ENCODE measurements around the gene CDCA5. TPM values are rescaled to one million over a fixed set of nuclear protein-coding genes. Genes with fewer than 3 reads are reported as not detected.

Gene CDCA5
- 7.2 and 25.9 TPM in 2 replicates for total RNA-seq

GRCh38 chr11:65083834-65084597, at the start of gene CDCA5, which contains the start of gene ZFPL1:
Gene CDCA5, minus strand, starts transcription at chr11:65084040. Its CDS starts 62 bp downstream, at chr11:65083978.
Gene ZFPL1, plus strand, starts transcription at chr11:65084222. Its CDS starts 477 bp downstream, at chr11:65084699.

GRCh38 chr11:65121865-65122696, 38.2 kb upstream of the CDCA5 start, which contains the start of the genes FAU and MRPL49:
Gene FAU, minus strand, starts transcription at chr11:65122134. Its CDS starts 321 bp downstream, at chr11:65121813.
Gene MRPL49, plus strand, starts transcription at chr11:65122321. Its CDS starts 26 bp downstream, at chr11:65122347.

GRCh38 chr11:65117206-65118096, 33.6 kb upstream of the CDCA5 start, which contains the start of gene ZNHIT2:
Gene ZNHIT2, minus strand, starts transcription at chr11:65117701. Its CDS starts 48 bp downstream, at chr11:65117653.

GRCh38 chr11:65111744-65112545, 28.1 kb upstream of the CDCA5 start, which contains the start of gene TM7SF2:
Gene TM7SF2, plus strand, starts transcription at chr11:65111872. Its CDS starts 144 bp downstream, at chr11:65112016.

GRCh38 chr11:65095974-65096806, 12.3 kb upstream of the CDCA5 start, which contains the start of gene VPS51:
Gene VPS51, plus strand, starts transcription at chr11:65096214. Its CDS starts 37 bp downstream, at chr11:65096251.

GRCh38 chr11:65058419-65059054, 25.3 kb downstream of the CDCA5 start, which contains the start of gene NAALADL1:
Gene NAALADL1, minus strand, starts transcription at chr11:65058553. Its CDS starts 32 bp downstream, at chr11:65058521.

GRCh38 chr11:65040847-65041622, 42.8 kb downstream of the CDCA5 start, which contains the start of gene SAC3D1:
Gene SAC3D1, plus strand, starts transcription at chr11:65041210. Its CDS starts 83 bp downstream, at chr11:65041293.

Other genes with a start within 250 kb of the CDCA5 start
- gene CDC42BPG, start 239.4 kb downstream of the CDCA5 start, total RNA-seq, result 3.8 and 8.1 TPM in 2 replicates
- gene EHD1, start 205.4 kb downstream of the CDCA5 start, total RNA-seq, result 92.0 and 131 TPM in 2 replicates
- 16.2 and 18.5 TPM in 2 replicates for gene ATG2A, start 166.8 kb downstream of the CDCA5 start, total RNA-seq
- 16.4 and 28.7 TPM in 2 replicates for gene PPP2R5B, start 159.4 kb downstream of the CDCA5 start, total RNA-seq
- not detected in 2 replicates for gene GPHA2, start 148.1 kb downstream of the CDCA5 start, total RNA-seq
- gene MAJIN, start 111.9 kb downstream of the CDCA5 start, total RNA-seq, result not detected in 2 replicates
- 0.19 and 0.31 TPM in 2 replicates for gene BATF2, start 87.1 kb downstream of the CDCA5 start, total RNA-seq
- gene ARL2, start 69.9 kb downstream of the CDCA5 start, total RNA-seq, result 157 and 167 TPM in 2 replicates
- 18.7 and 21.1 TPM in 2 replicates for gene SNX15, start 56.6 kb downstream of the CDCA5 start, total RNA-seq
- 20.9 and 37.1 TPM in 2 replicates for gene SAC3D1, start 42.8 kb downstream of the CDCA5 start, total RNA-seq
- 13.0 and 32.8 TPM in 2 replicates for gene NAALADL1, start 25.5 kb downstream of the CDCA5 start, total RNA-seq
- 51.1 and 54.4 TPM in 2 replicates for gene ZFPL1, start 182 bp upstream of the CDCA5 start, total RNA-seq
- 185 and 355 TPM in 2 replicates for gene VPS51, start 12.2 kb upstream of the CDCA5 start, total RNA-seq
- gene TM7SF2, start 27.8 kb upstream of the CDCA5 start, total RNA-seq, result 9.6 and 18.6 TPM in 2 replicates
- 19.8 and 31.6 TPM in 2 replicates for gene ZNHIT2, start 33.7 kb upstream of the CDCA5 start, total RNA-seq
- gene FAU, start 38.1 kb upstream of the CDCA5 start, total RNA-seq, result 496 and 642 TPM in 2 replicates
- 57.9 and 90.9 TPM in 2 replicates for gene MRPL49, start 38.3 kb upstream of the CDCA5 start, total RNA-seq
- gene SYVN1, start 50.5 kb upstream of the CDCA5 start, total RNA-seq, result 16.4 and 16.6 TPM in 2 replicates
- gene SPDYC, start 86.2 kb upstream of the CDCA5 start, total RNA-seq, result not detected in 2 replicates
- gene CAPN1, start 97.9 kb upstream of the CDCA5 start, total RNA-seq, result 363 and 398 TPM in 2 replicates
- gene POLA2, start 177.9 kb upstream of the CDCA5 start, total RNA-seq, result 4.6 and 21.3 TPM in 2 replicates
- 22.4 and 27.5 TPM in 2 replicates for gene CDC42EP2, start 230.8 kb upstream of the CDCA5 start, total RNA-seq
- 23.7 and 26.5 TPM in 2 replicates for gene DPF2, start 249.8 kb upstream of the CDCA5 start, total RNA-seq

Data from hair follicular keratinocyte (primary cell).